Measurements from ENCODE around the gene NUAK2. TPM values are rescaled to one million over a fixed set of nuclear protein-coding genes. Genes with fewer than 3 reads are reported as not detected.

NUAK2 gene
- total RNA-seq, 1 donor from 2014 or later, result 3.5 TPM

GRCh38 chr1:205319081-205320018, 2.2 kb downstream of the NUAK2 start:
- intact Hi-C loops (cut with micrococcal nuclease), result no loop called here

DNA sequence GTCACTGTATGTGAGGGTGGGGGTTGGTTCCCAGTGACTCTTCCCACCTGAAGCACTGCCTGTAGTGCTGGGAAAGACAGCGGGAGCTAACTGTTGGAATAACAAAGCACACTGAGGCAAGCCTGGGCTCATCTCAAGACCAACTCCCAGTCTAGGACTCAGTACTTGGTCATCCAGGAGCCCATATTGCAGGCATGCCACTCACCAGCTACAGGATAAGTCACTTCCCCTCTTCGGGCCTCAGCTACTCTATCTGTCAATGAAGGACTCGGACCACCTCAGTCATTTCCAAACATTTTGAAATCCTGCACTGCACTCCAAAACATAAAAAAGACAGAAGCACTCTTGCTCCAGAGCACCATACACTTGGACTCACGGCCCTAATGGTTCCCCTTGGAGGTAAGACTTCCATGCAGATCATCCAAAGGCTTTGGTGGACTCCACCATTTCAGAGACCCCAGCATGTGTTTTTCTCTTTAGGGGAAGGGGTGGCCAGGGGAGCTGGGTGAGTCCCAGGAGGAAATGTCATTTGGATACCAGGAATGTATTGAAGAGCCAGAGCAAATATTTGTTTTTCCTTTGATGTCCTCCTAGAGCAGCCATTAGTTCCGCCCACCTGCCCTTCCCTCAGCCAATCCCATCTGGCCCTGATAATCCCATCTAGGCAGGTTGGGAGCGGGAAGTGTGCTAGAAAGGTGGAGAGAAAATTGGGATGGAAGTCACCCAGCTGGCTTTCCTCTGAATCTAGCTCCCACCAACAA, 3.1 kb downstream of the NUAK2 start:
- intact Hi-C loops (cut with micrococcal nuclease), result no loop called here

- intact Hi-C loops (cut with micrococcal nuclease), result no loop called here
Measured at GRCh38 chr1:205317311-205317917, 4.1 kb downstream of the NUAK2 start.

- intact Hi-C loops (cut with micrococcal nuclease), result no loop called here
Measured at GRCh38 chr1:205316161-205316566, 5.4 kb downstream of the NUAK2 start.

- intact Hi-C loops (cut with micrococcal nuclease), result no loop called here
Measured at GRCh38 chr1:205315008-205315618, 6.4 kb downstream of the NUAK2 start.

- intact Hi-C loops (cut with micrococcal nuclease), result no loop called here
Measured at GRCh38 chr1:205313563-205314308, 7.8 kb downstream of the NUAK2 start.

GRCh38 chr1:205312866-205313562, 8.5 kb downstream of the NUAK2 start:
- intact Hi-C loops (cut with micrococcal nuclease), result no loop called here

DNA sequence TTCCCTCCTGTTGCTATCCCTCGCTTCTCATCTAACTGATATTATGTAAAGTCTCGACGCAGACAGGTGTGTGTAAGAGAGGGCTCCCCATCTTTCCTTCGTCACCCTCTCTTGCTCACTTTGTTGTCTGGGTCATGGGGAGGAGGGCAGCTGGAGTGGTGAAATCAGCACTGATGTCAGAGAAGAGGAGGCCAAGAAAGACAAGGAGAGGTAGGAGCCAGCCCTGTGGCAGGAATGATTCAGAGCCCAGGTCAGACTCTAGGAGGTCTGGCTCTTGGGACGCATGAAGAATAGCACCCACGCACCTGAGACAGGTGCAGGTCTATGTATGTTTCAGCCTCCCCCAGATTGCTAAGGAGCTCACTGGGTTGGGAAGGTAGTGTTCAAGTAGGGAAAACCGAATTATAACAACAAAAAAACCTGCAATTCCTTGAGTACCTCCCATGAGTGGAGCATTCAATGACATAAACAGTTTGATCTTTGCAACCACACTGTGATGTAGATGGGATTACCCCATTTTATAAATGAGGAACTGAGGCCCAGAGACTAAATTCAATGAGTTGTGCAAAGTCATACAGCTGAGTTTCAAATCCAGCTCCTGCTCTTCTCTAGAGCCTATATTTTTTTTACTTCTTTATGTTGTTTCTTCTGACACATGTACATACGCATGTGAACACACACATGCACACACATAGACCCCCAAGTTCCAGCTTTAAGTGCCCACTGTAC, 10.4 kb downstream of the NUAK2 start:
- intact Hi-C loops (cut with micrococcal nuclease), result no loop called here

- intact Hi-C loops (cut with micrococcal nuclease), result no loop called here
Measured at GRCh38 chr1:205309741-205310140, 11.8 kb downstream of the NUAK2 start.

DNA sequence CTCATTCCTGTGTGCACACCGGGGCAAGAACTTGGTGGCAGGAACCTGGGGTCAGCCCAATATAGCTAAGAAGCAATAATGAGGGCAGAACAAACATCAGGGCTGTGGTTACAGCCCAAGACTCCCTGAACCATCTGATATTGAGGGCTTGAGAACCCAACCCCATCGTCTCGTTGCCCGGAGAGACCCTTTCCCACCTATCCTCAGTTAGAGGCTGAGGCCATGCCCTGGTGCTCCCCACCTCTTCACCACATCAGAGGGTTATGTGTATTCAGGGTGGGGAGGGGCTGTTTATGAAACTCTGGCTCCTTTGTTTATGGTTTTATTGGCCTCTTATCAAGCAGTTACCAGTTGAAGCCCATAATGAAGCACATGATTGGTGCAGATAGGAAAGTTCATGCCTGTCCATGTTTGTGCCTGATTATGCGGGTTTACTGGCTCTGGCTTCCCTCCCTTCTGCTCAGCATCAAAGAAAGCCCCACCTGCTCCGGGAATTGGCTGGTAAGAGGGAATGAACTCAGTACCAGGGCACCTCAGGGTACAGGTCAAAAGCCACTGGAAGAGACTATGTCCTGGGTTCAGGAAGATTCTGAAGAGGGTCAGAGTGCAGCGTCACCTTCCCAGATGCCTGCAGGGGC, 14.5 kb downstream of the NUAK2 start:
- intact Hi-C loops (cut with micrococcal nuclease), result no loop called here

- intact Hi-C loops (cut with micrococcal nuclease), result no loop called here
Measured at GRCh38 chr1:205304695-205305070, 16.9 kb downstream of the NUAK2 start.

DNA sequence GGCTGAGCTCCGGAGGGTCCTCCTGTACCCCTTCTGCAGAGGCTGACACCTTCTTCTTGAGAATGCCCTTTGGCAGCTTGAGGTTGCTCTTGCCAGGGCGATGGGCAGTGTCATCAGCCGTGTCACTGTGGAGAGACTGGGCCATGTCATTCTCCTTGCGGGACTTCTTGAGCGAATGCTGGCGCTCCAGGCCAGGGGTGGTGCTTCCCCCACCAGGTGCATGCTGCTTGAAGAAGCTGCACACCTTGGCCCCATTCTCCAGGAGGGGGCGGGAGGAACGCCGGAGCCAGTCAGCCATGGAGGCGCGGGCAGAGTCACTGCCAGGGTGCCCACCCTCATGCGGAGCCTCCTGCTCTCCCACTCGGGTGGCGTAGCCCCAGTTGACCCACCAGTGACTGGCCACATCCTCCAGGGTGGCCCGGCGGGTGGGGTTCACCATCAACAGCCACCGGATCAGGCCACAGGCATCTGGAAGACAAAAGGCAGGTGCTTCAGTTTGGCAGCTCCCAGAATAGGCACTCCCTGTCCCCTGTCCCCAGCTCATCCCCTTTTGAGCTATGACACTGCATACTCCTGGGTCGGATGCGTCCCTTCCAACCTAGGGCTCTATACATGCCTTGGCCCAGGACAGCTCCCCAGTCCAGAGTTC, 17.4 kb downstream of the NUAK2 start:
- intact Hi-C loops (cut with micrococcal nuclease), result no loop called here

GRCh38 chr1:205303247-205303888, 18.2 kb downstream of the NUAK2 start:
- intact Hi-C loops (cut with micrococcal nuclease), result no loop called here

GRCh38 chr1:205301842-205302588, 19.5 kb downstream of the NUAK2 start:
- intact Hi-C loops (cut with micrococcal nuclease), result no loop called here

DNA sequence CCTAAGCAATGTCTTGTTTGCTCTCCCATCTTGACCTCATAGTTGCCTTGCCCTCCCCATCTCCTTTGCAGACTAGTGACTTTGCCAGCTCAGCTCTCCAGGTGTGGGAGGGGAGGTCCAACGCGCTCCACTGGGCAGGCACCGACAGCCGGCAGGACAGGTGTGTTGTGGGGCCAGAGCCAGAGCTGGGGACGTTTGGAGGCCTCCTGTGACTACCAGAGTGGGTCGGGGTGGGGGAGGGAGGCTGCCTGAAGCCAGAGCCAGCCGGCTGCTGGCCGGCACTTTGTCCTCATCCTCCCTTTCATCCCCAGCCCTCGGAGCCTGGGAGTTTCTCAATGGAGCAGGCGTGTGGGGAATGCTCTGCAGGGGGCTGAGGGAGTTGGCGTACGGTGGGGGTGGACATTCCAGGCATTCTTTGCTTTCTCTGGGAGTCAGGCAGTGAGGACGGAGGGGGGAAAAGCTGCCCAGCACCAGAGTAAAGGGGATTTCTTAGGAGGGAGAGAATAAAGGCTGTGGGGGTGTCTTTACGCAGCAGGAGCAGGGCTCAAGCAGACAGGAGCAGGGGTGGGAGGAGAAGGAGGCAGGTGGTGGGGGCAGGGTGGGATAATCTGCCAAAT, 20.2 kb downstream of the NUAK2 start:
- intact Hi-C loops (cut with micrococcal nuclease), result no loop called here

GRCh38 chr1:205300149-205300548, 21.4 kb downstream of the NUAK2 start:
- intact Hi-C loops (cut with micrococcal nuclease), result no loop called here
